A673 (cell line): Measurements from ENCODE around the gene C3orf52. TPM values are rescaled to one million over a fixed set of nuclear protein-coding genes. Genes with fewer than 3 reads are reported as not detected.

Experiments
- BruUV-seq: library from RNA; stranded (reverse); fragments of 400-500 nt; replicated peaks from 2 replicates; lab custom pipeline; 2021; lab: Mats Ljungman, UMichigan
- CTCF ChIA-PET: fragments of 300-600 bp; sonication (Branson Sonifier 250); formaldehyde crosslinking; loops from one replicate; lab custom pipeline; 2022; ENCODE audit warnings: antibody characterized with exemption; lab: Charles Lee
- POLR2A ChIA-PET: fragments of 300-600 bp; sonication (Branson Sonifier 250); formaldehyde crosslinking; loops from one replicate; lab custom pipeline; 2022; ENCODE audit warnings: antibody characterized with exemption; ENCODE audit not compliant: low non-redundant PET; lab: Charles Lee
- DNase-seq: peaks from one replicate; pipeline ENCODE4 v3.0.0-alpha.2; 2015; ENCODE audit warnings: low spot score
- H3K27ac ChIP-seq: fragments of 200-600 bp; sonication (generic); 2 replicates; pipeline ENCODE4 v1.5.1; 2016; ENCODE audit warnings: mixed run types, low read depth, mild to moderate bottlenecking, mixed read lengths, antibody characterized with exemption, low read length; ENCODE audit not compliant: poor library complexity, severe bottlenecking
- H3K27me3 ChIP-seq: fragments of 200-600 bp; sonication (generic); replicated peaks from 2 replicates; pipeline ENCODE4 v1.6.1; 2017; ENCODE audit warnings: mixed run types, low read depth, mild to moderate bottlenecking, mixed read lengths, antibody characterized with exemption, low read length; ENCODE audit not compliant: insufficient read depth, poor library complexity
- H3K36me3 ChIP-seq: fragments of 200-600 bp; sonication (generic); 2 replicates; pipeline ENCODE4 v1.6.1; 2016; ENCODE audit warnings: mixed run types, mild to moderate bottlenecking, mixed read lengths, antibody characterized with exemption, low read length; ENCODE audit not compliant: insufficient read depth, poor library complexity, severe bottlenecking
- H3K4me1 ChIP-seq: fragments of 200-600 bp; sonication (generic); 2 replicates; pipeline ENCODE4 v1.6.1; 2017; ENCODE audit warnings: mixed run types, mild to moderate bottlenecking, mixed read lengths, antibody characterized with exemption, low read length; ENCODE audit not compliant: insufficient read depth, poor library complexity, severe bottlenecking
- H3K4me3 ChIP-seq: fragments of 200-600 bp; sonication (generic); 2 replicates; pipeline ENCODE4 v1.5.1; 2016; ENCODE audit warnings: low read depth, mixed run types, mild to moderate bottlenecking, mixed read lengths, low read length; ENCODE audit not compliant: poor library complexity, severe bottlenecking
- H3K9me3 ChIP-seq: fragments of 200-600 bp; sonication (generic); 2 replicates; pipeline ENCODE4 v1.6.1; 2016; ENCODE audit warnings: mixed run types, low read depth, mild to moderate bottlenecking, mixed read lengths, antibody characterized with exemption, low read length; ENCODE audit not compliant: poor library complexity, severe bottlenecking
- EZH2 ChIP-seq: fragments of 200-600 bp; sonication (generic); IDR thresholded peaks from 2 replicates; pipeline ENCODE4 v1.6.1; 2017; ENCODE audit warnings: borderline replicate concordance, low read depth, mild to moderate bottlenecking, mixed read lengths, antibody characterized with exemption, low read length; ENCODE audit not compliant: poor library complexity, severe bottlenecking
- intact Hi-C: fragments of 100-400 bp; cut with micrococcal nuclease; formaldehyde crosslinking; loops from one replicate; pipeline ENCODE4 v1.10.0; 2022; ENCODE audit not compliant: unreplicated experiment
- total RNA-seq: library from RNA; stranded (reverse); gene quantifications from 2 replicates; pipeline ENCODE4 v1.2.3, GENCODE V29; 2021
- TF ChIP-seq, protein P1 (sequence below): fragments of 300-800, 200-600 bp; sonication (generic); conservative IDR thresholded peaks from 2 replicates; pipeline ENCODE4 v1.5.1; 2017; ENCODE audit warnings: low read depth, mild to moderate bottlenecking, antibody characterized with exemption, low read length, moderate library complexity, mixed read lengths

C3orf52 gene
- total RNA-seq, 1 experiment from 2014 or later = 0.73 TPM

DNA sequence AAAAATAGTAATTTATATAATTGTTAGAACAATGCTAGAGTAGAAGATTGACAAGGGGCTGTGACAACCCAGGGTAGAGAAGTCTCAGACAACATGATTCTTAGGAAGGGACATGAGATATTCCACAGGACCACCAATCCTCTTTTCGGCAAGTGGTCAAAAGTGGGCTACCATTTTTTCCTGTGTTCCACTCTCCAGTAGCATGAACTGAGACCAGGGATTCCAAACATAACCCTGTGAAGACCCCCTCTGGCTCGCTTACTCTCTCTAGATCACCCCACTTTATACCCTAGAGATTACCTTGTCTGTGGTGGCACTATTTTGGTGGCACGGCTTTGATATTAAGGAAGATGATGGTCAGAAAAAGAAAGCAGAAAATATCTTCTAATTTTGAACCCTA is 45.9 kb downstream of the C3orf52 start:
- POLR2A ChIA-PET = no interaction called here
- H3K9me3 ChIP-seq = no peaks in the 10 kb centered on the region
- H3K27me3 ChIP-seq = no peaks in the 10 kb centered on the region
- TF ChIP-seq, protein P1, sequence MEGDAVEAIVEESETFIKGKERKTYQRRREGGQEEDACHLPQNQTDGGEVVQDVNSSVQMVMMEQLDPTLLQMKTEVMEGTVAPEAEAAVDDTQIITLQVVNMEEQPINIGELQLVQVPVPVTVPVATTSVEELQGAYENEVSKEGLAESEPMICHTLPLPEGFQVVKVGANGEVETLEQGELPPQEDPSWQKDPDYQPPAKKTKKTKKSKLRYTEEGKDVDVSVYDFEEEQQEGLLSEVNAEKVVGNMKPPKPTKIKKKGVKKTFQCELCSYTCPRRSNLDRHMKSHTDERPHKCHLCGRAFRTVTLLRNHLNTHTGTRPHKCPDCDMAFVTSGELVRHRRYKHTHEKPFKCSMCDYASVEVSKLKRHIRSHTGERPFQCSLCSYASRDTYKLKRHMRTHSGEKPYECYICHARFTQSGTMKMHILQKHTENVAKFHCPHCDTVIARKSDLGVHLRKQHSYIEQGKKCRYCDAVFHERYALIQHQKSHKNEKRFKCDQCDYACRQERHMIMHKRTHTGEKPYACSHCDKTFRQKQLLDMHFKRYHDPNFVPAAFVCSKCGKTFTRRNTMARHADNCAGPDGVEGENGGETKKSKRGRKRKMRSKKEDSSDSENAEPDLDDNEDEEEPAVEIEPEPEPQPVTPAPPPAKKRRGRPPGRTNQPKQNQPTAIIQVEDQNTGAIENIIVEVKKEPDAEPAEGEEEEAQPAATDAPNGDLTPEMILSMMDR = no peak
- TF ChIP-seq EZH2 = no peak
- no peak for DNase-seq
- CTCF ChIA-PET = no interaction called here
- H3K27ac ChIP-seq = no peak overlapping the region
- no peaks in the 10 kb centered on the region for H3K36me3 ChIP-seq
- intact Hi-C loops = loop anchor here (10.0 kb wide), 1 partner anchor 183 kb away; no protein-coding TSS in a partner anchor
- no peak overlapping the region for H3K4me3 ChIP-seq
- BruUV-seq = no TSS peak
- no peaks in the 10 kb centered on the region for H3K4me1 ChIP-seq

DNA sequence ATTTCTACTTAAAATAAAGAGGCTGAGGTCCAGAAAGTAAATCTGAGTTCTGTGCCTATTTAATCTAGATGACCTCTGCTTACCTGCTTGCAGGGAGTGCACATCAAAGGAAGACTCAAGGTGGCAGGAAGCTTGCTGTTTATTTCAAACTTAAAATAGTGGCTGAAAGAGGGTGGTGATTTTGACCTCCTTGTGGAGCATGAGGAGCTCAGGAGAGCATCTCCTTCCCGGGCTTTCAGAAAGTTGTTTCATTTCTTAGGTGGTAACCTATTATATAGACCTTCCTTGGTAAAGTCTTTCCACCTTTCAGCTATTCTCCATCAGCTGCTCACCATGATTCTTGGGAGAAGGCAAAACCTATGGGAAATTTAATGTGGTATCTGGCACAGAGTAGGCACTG is 46.4 kb downstream of the C3orf52 start:
- ChIA-PET POLR2A (no interaction called here), CTCF (no interaction called here)
- intact Hi-C loops = loop anchor here (10.0 kb wide), 1 partner anchor 182 kb away; no protein-coding TSS in a partner anchor
- Histone ChIP-seq H3K27ac (no peak overlapping the region), H3K27me3 (no peaks in the 10 kb centered on the region), H3K4me1 (no peaks in the 10 kb centered on the region), H3K36me3 (no peaks in the 10 kb centered on the region), H3K4me3 (no peak overlapping the region), H3K9me3 (no peaks in the 10 kb centered on the region)
- BruUV-seq = no TSS peak
- no peak for TF ChIP-seq EZH2
- TF ChIP-seq, protein P1 = no peak
- DNase-seq = no peak

DNA sequence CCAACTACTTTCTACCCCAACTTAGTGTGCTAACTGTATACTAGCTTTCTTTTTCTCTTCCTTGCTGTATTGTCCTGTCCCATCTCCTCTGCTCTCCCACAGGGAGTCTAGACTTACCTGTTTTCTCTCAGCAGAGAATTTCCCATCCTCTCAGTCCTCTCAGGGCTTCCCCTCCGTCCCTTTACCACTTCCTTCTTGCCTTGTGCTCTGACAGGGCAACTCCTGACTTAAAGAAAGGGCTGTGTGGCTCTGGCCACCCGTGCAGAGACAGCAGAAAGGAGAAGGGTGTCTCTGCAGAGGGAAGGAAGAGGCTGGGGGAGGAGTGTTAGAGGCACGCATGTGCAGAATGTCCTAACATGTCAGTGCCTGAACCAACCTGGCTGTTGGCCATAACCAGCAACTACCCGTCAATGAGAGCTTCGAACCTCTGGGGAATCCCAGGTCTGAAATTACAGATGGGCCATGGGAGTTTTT is 46.8 kb downstream of the C3orf52 start, which contains the start of gene GCSAM:
Gene GCSAM (minus strand): TSS at position 274 of the 474 bp plus-strand sequence. CDS start 128 bp downstream, at position 146.
- intact Hi-C loops = loop anchor here (10.0 kb wide), 1 partner anchor 182 kb away; no protein-coding TSS in a partner anchor
- Histone ChIP-seq H3K36me3 (no peaks in the 10 kb centered on the region), H3K9me3 (no peaks in the 10 kb centered on the region), H3K4me3 (no peak within 1 kb of the TSS), H3K27me3 (no peaks in the 10 kb centered on the region), H3K27ac (no peak within 1 kb of the TSS), H3K4me1 (no peaks in the 10 kb centered on the region)
- ChIA-PET CTCF (no interaction called here), POLR2A (no interaction called here)
- no peak for DNase-seq
- TF ChIP-seq EZH2 = no peak
- BruUV-seq = no TSS peak
